Neural cell (in vitro differentiated cells): ENCODE measurements around the gene BABAM2. TPM values are rescaled to one million over a fixed set of nuclear protein-coding genes. Genes with fewer than 3 reads are reported as not detected.

Source experiments
- H2AFZ ChIP-seq: fragments of 200-600, 300-800 bp; sonication (generic), shearing (Covaris generic); 2 replicates; pipeline ENCODE4 v1.6.0; 2014; ENCODE audit warnings: low read depth, mild to moderate bottlenecking, antibody characterized with exemption, low read length, moderate library complexity
- H3F3A ChIP-seq: fragments of 200-600 bp; shearing (Covaris generic); 2 replicates; pipeline ENCODE4 v1.6.1; 2016; ENCODE audit warnings: mild to moderate bottlenecking, moderate library complexity, mixed read lengths, antibody characterized with exemption, low read length; ENCODE audit not compliant: insufficient read depth, poor library complexity, severe bottlenecking
- H3K27ac ChIP-seq: fragments of 200-600, 300-800 bp; sonication (generic), shearing (Covaris generic); 2 replicates; pipeline ENCODE4 v1.5.1; 2014; ENCODE audit warnings: mild to moderate bottlenecking, low read length, moderate library complexity
- H3K27me3 ChIP-seq: fragments of 300-800, 200-600 bp; sonication (generic), shearing (Covaris generic); 2 replicates; pipeline ENCODE4 v1.6.0; 2014; ENCODE audit warnings: mild to moderate bottlenecking, low read depth, low read length, moderate library complexity; ENCODE audit not compliant: insufficient read depth
- H3K36me3 ChIP-seq: fragments of 300-800, 200-600 bp; sonication (generic), shearing (Covaris generic); 2 replicates; pipeline ENCODE4 v1.5.1; 2014; ENCODE audit warnings: mild to moderate bottlenecking, antibody characterized with exemption, low read length, moderate library complexity; ENCODE audit not compliant: insufficient read depth
- H3K4me2 ChIP-seq: fragments of 300-800, 200-600 bp; sonication (generic), shearing (Covaris generic); 2 replicates; pipeline ENCODE4 v1.6.0; 2014; ENCODE audit warnings: mild to moderate bottlenecking, low read length
- H3K4me3 ChIP-seq: fragments of 300-800, 200-600 bp; sonication (generic), shearing (Covaris generic); 2 replicates; pipeline ENCODE4 v1.5.1; 2014; ENCODE audit warnings: mild to moderate bottlenecking, low read length, moderate library complexity
- H3K79me2 ChIP-seq: fragments of 200-600 bp; shearing (Covaris generic); replicated peaks from 2 replicates; pipeline ENCODE4 v1.6.0; 2014; ENCODE audit warnings: mild to moderate bottlenecking, low read length, moderate library complexity; ENCODE audit not compliant: insufficient read depth
- H3K9ac ChIP-seq: fragments of 300-800, 200-600 bp; sonication (generic), shearing (Covaris generic); 2 replicates; pipeline ENCODE4 v1.6.1; 2016; ENCODE audit warnings: mild to moderate bottlenecking, low read length, mixed read lengths
- H3K9me2 ChIP-seq: fragments of 200-600 bp; shearing (Covaris generic); 2 replicates; pipeline ENCODE4 v1.6.1; 2016; ENCODE audit warnings: mild to moderate bottlenecking, low read length, mixed read lengths; ENCODE audit not compliant: insufficient read depth
- H3K9me3 ChIP-seq: fragments of 200-600, 300-800 bp; sonication (generic), shearing (Covaris generic); 2 replicates; pipeline ENCODE4 v1.6.1; 2016; ENCODE audit warnings: mild to moderate bottlenecking, mixed run types, low read length, moderate library complexity, mixed read lengths
- H4K20me1 ChIP-seq: fragments of 200-600 bp; shearing (Covaris generic); 2 replicates; pipeline ENCODE4 v1.6.1; 2016; ENCODE audit warnings: mild to moderate bottlenecking, mixed run types; ENCODE audit not compliant: insufficient read depth
- CTCF ChIP-seq: fragments of 450-650 bp; IDR thresholded peaks from 2 replicates; pipeline ENCODE4 v1.5.1; 2014; ENCODE audit warnings: antibody characterized with exemption, mild to moderate bottlenecking, moderate library complexity; ENCODE audit not compliant: poor library complexity, severe bottlenecking
- EP300 ChIP-seq: fragments of 450-650 bp; conservative IDR thresholded peaks from 2 replicates; pipeline ENCODE4 v1.6.1; 2014; ENCODE audit warnings: antibody characterized with exemption, mild to moderate bottlenecking, moderate library complexity; ENCODE audit not compliant: poor library complexity, severe bottlenecking
- EZH2 ChIP-seq: fragments of 200-600, 300-800 bp; shearing (Covaris generic), sonication (generic); IDR thresholded peaks from 2 replicates; pipeline ENCODE4 v1.6.1; 2014; ENCODE audit warnings: antibody characterized with exemption, low read length, borderline replicate concordance, mild to moderate bottlenecking; ENCODE audit not compliant: insufficient read depth, poor library complexity, severe bottlenecking
- MXI1 ChIP-seq: fragments of 450-650 bp; conservative IDR thresholded peaks from 2 replicates; pipeline ENCODE4 v1.6.1; 2014; ENCODE audit warnings: antibody characterized with exemption, mild to moderate bottlenecking; ENCODE audit not compliant: poor library complexity, severe bottlenecking
- POLR2AphosphoS5 ChIP-seq: IDR thresholded peaks from 2 replicates; pipeline ENCODE4 v1.6.1; 2012
- RAD21 ChIP-seq: fragments of 450-650 bp; conservative IDR thresholded peaks from 2 replicates; pipeline ENCODE4 v1.6.1; 2014; ENCODE audit warnings: antibody characterized with exemption, mild to moderate bottlenecking, moderate library complexity
- REST ChIP-seq: IDR thresholded peaks from 2 replicates; pipeline ENCODE4 v1.6.1; 2012; ENCODE audit warnings: borderline replicate concordance
- SMC3 ChIP-seq: fragments of 450-650 bp; conservative IDR thresholded peaks from 2 replicates; pipeline ENCODE4 v1.6.1; 2014; ENCODE audit warnings: antibody characterized with exemption, mild to moderate bottlenecking, moderate library complexity; ENCODE audit not compliant: poor library complexity
- TAF1 ChIP-seq: IDR thresholded peaks from 2 replicates; pipeline ENCODE4 v1.6.1; 2012; ENCODE audit warnings: low read depth
- polyA plus RNA-seq: library from polyadenylated mRNA; depleted of rRNA; stranded (reverse); fragments of >200 nt; gene quantifications from 2 replicates; pipeline ENCODE4 v1.2.3, GENCODE V29; 2014

Gene BABAM2
- polyA plus RNA-seq, 1 donor from 2014 or later = 15.3 TPM

- H3K27me3 ChIP-seq = no peaks in the 10 kb centered on the region
- H3K4me3 ChIP-seq = no peak overlapping the region
- H3K27ac ChIP-seq = no peak overlapping the region
- H4K20me1 ChIP-seq = no peaks in the 10 kb centered on the region
- H3K79me2 ChIP-seq = no peaks in the 10 kb centered on the region
- no peak overlapping the region for H3K9ac ChIP-seq
- H2AFZ ChIP-seq = no peak overlapping the region
- no peak overlapping the region for H3K4me2 ChIP-seq
- H3K36me3 ChIP-seq = no peaks in the 10 kb centered on the region
- no peaks in the 10 kb centered on the region for H3K9me3 ChIP-seq
- no peaks in the 10 kb centered on the region for H3F3A ChIP-seq
- TF ChIP-seq POLR2AphosphoS5 (no peak), TAF1 (no peak), EZH2 (no peak), CTCF (no peak), SMC3 (no peak), REST (no peak), MXI1 (no peak), EP300 (no peak), RAD21 (no peak)
- H3K9me2 ChIP-seq = no peaks in the 10 kb centered on the region
These were observed 5.9 kb upstream of the BABAM2 start for GRCh38 chr2:27884601-27885000.

GRCh38 chr2:27885234-27885633 is 5.3 kb upstream of the BABAM2 start:
- Histone ChIP-seq H3K9me3 (no peaks in the 10 kb centered on the region), H3K4me3 (no peak overlapping the region), H3K9me2 (no peaks in the 10 kb centered on the region), H3K27me3 (no peaks in the 10 kb centered on the region), H3F3A (no peaks in the 10 kb centered on the region), H4K20me1 (no peaks in the 10 kb centered on the region), H3K79me2 (no peaks in the 10 kb centered on the region), H2AFZ (no peak overlapping the region), H3K36me3 (no peaks in the 10 kb centered on the region), H3K9ac (no peak overlapping the region), H3K4me2 (no peak overlapping the region), H3K27ac (no peak overlapping the region)
- TF ChIP-seq REST (no peak), CTCF (no peak), RAD21 (no peak), EP300 (no peak), EZH2 (no peak), SMC3 (no peak), TAF1 (no peak), MXI1 (no peak), POLR2AphosphoS5 (no peak)
